K562 (cell line): Measurements from ENCODE around the gene HMCN2. TPM values are rescaled to one million over a fixed set of nuclear protein-coding genes. Genes with fewer than 3 reads are reported as not detected.

Source experiments
- C11orf30 ChIP-seq: fragments of 450-650 bp; IDR thresholded peaks from 2 replicates; pipeline ENCODE4 v1.6.1; 2016; ENCODE audit warnings: low read depth, mild to moderate bottlenecking
- CAMTA2 ChIP-seq: fragments of 250-450 bp; sonication (Bioruptor Pico); conservative IDR thresholded peaks from 2 replicates; pipeline ENCODE4 v1.5.1; 2022
- KDM5B ChIP-seq: fragments of 200-600 bp; sonication (generic); IDR thresholded peaks from 2 replicates; pipeline ENCODE4 v1.6.1; 2012; ENCODE audit warnings: low read depth, mild to moderate bottlenecking, moderate library complexity, low read length, control low read depth, inconsistent platforms; ENCODE audit not compliant: insufficient replicate concordance
- KHSRP ChIP-seq: fragments of 450-650 bp; IDR thresholded peaks from 2 replicates; pipeline ENCODE4 v1.6.1; 2017
- PHF8 ChIP-seq: fragments of 200-600 bp; sonication (generic); IDR thresholded peaks from 2 replicates; pipeline ENCODE4 v1.6.1; 2012; ENCODE audit warnings: mixed run types, mild to moderate bottlenecking, inconsistent platforms, low read length, moderate library complexity, borderline replicate concordance
- RBBP5 ChIP-seq: fragments of 200-600 bp; sonication (generic); IDR thresholded peaks from 2 replicates; pipeline ENCODE4 v1.6.1; 2012; ENCODE audit warnings: borderline replicate concordance, mild to moderate bottlenecking, low read length, control low read depth, inconsistent platforms; ENCODE audit not compliant: insufficient read depth, poor library complexity, severe bottlenecking
- SAFB ChIP-seq: fragments of 200-400 bp; formaldehyde crosslinking; IDR thresholded peaks from 2 replicates; pipeline ENCODE4 v1.6.1; 2017; ENCODE audit warnings: low read depth, low read length, borderline replicate concordance
- ZNF253 ChIP-seq: fragments of 250-450 bp; sonication (Bioruptor Pico); conservative IDR thresholded peaks from 2 replicates; pipeline ENCODE4 v1.6.1; 2021; ENCODE audit warnings: mild to moderate bottlenecking
- polyA plus RNA-seq, 8 experiments: library from polyadenylated mRNA; depleted of rRNA in 4 of 8; stranded (reverse) in 5 of 8; unstranded in 3 of 8; fragments of >200 nt; fragmentation: Nextera tagmentation in 2 of 8; fragmentation: Illumina TruSeq in 1 of 8; extraction: Ambion mirVana in 2 of 8; extraction: Trizol in 1 of 8; gene quantifications; 2 replicates each; pipeline versions ENCODE4 v1.2.1 to v1.2.3, GENCODE V29; 2011 to 2014; ENCODE audit warnings: inconsistent platforms in 1 of 8, missing spikeins in 1 of 8
- total RNA-seq, 7 experiments: library from RNA; depleted of rRNA in 6 of 7; stranded (reverse); fragments of >200 nt in 6 of 7; fragmentation: Illumina TruSeq in 2 of 7; extraction: Trizol in 2 of 7; gene quantifications; 2 replicates each; pipeline versions ENCODE4 v1.2.1 to v1.2.3, GENCODE V29; 2011 to 2021; ENCODE audit warnings: low replicate concordance in 1 of 7
- TF ChIP-seq, protein P1 (sequence below): fragments of 250-450 bp; sonication (Bioruptor Pico); IDR thresholded peaks from 2 replicates; pipeline ENCODE4 v1.5.1; 2021; ENCODE audit warnings: mild to moderate bottlenecking
- TF ChIP-seq, protein P2 (sequence below): fragments of 250-450 bp; sonication (Bioruptor Pico); IDR thresholded peaks from 2 replicates; pipeline ENCODE4 v1.8.0; 2022; ENCODE audit warnings: inconsistent platforms

The HMCN2 gene
- total and polyA plus RNA-seq, 9 of the 15 experiments (the other 6 are each of a cell fraction or from before 2014, with no cell fraction given): 0.01 TPM; not detected in 8

DNA sequence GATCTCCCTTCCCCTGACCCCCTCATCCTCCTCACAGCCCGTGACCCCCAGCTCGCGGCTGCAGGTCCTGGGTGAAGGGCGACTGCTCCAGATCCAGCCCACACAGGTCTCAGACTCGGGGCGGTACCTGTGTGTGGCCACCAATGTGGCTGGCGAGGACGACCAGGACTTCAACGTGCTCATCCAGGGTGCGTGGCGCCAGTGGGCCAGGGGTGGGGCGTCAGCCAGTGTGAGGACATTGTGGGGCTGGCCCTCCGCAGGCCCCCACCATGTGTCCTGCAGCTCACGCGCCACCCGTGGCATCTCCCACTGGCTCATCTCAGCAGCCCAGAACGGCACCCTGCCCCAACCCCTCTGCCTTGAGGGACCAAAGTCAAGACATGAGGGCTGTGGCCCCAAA, 112.1 kb downstream of the HMCN2 start (continued):
- TF ChIP-seq, protein P1, sequence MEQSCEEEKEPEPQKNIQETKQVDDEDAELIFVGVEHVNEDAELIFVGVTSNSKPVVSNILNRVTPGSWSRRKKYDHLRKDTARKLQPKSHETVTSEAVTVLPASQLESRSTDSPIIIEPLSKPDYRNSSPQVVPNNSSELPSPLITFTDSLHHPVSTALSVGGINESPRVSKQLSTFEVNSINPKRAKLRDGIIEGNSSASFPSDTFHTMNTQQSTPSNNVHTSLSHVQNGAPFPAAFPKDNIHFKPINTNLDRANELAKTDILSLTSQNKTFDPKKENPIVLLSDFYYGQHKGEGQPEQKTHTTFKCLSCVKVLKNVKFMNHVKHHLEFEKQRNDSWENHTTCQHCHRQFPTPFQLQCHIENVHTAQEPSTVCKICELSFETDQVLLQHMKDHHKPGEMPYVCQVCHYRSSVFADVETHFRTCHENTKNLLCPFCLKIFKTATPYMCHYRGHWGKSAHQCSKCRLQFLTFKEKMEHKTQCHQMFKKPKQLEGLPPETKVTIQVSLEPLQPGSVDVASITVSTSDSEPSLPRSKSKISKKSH (CRISPR knock-in tag): no peak
- TF ChIP-seq KHSRP (no peak), SAFB (no peak), ZNF253 (CRISPR knock-in tag) (no peak), CAMTA2 (CRISPR knock-in tag) (no peak), RBBP5 (no peak), KDM5B (no peak), PHF8 (no peak), C11orf30 (no peak)
- TF ChIP-seq, protein P2, sequence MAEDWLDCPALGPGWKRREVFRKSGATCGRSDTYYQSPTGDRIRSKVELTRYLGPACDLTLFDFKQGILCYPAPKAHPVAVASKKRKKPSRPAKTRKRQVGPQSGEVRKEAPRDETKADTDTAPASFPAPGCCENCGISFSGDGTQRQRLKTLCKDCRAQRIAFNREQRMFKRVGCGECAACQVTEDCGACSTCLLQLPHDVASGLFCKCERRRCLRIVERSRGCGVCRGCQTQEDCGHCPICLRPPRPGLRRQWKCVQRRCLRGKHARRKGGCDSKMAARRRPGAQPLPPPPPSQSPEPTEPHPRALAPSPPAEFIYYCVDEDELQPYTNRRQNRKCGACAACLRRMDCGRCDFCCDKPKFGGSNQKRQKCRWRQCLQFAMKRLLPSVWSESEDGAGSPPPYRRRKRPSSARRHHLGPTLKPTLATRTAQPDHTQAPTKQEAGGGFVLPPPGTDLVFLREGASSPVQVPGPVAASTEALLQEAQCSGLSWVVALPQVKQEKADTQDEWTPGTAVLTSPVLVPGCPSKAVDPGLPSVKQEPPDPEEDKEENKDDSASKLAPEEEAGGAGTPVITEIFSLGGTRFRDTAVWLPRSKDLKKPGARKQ: no peak
